ENCODE measurements around the gene LMBR1.
"Not testable (repeated sequence)": the region's sequence is repeated elsewhere in the genome, so short reads cannot be mapped to it uniquely, and the experiment has no call there.

LMBR1 gene

GRCh38 chr7:156752367-156753228 lies 140.4 kb downstream of the LMBR1 start:
- no peak for DNase-seq

- DNase-seq: no peak
These were observed 141.7 kb downstream of the LMBR1 start for GRCh38 chr7:156751319-156751718.

GRCh38 chr7:156747718-156748117 lies 145.3 kb downstream of the LMBR1 start:
- no peak for DNase-seq

- DNase-seq: no peak
These were observed 146.1 kb downstream of the LMBR1 start for GRCh38 chr7:156746891-156747290.

GRCh38 chr7:156739596-156739995 lies 153.4 kb downstream of the LMBR1 start:
- DNase-seq: no peak

- no peak for DNase-seq
These were observed 157.1 kb downstream of the LMBR1 start for GRCh38 chr7:156735851-156736250.

- no peak for DNase-seq
These were observed 159.3 kb downstream of the LMBR1 start for GRCh38 chr7:156733638-156734037.

- DNase-seq: no peak
These were observed 160.8 kb downstream of the LMBR1 start for GRCh38 chr7:156732091-156732625.

- DNase-seq: no peak
These were observed 161.3 kb downstream of the LMBR1 start for GRCh38 chr7:156731651-156732050.

- DNase-seq: no peak
These were observed 167.0 kb downstream of the LMBR1 start for GRCh38 chr7:156725936-156726335.

GRCh38 chr7:156725073-156725472 lies 167.9 kb downstream of the LMBR1 start:
- DNase-seq: no peak

- no peak for DNase-seq
These were observed 170.7 kb downstream of the LMBR1 start for GRCh38 chr7:156722043-156722826.

- no peak for DNase-seq
These were observed 189.1 kb downstream of the LMBR1 start for GRCh38 chr7:156703773-156704482.

- no peak for DNase-seq
These were observed 189.8 kb downstream of the LMBR1 start for GRCh38 chr7:156703209-156703608.

- no peak for DNase-seq
These were observed 190.6 kb downstream of the LMBR1 start for GRCh38 chr7:156702399-156702798.

GRCh38 chr7:156701787-156702186 lies 191.2 kb downstream of the LMBR1 start:
- not testable (repeated sequence) for DNase-seq

GRCh38 chr7:156698512-156698911 lies 194.5 kb downstream of the LMBR1 start:
- not testable (repeated sequence) for DNase-seq

- DNase-seq: not testable (repeated sequence)
These were observed 195.7 kb downstream of the LMBR1 start for GRCh38 chr7:156697283-156697682.

- DNase-seq: no peak
These were observed 199.4 kb downstream of the LMBR1 start for GRCh38 chr7:156693627-156694026.

- no peak for DNase-seq
These were observed 200.1 kb downstream of the LMBR1 start for GRCh38 chr7:156692849-156693248.

GRCh38 chr7:156691764-156692163 lies 201.2 kb downstream of the LMBR1 start:
- no peak for DNase-seq

- no peak for DNase-seq
These were observed 208.3 kb downstream of the LMBR1 start for GRCh38 chr7:156684661-156685060.

GRCh38 chr7:156684251-156684650 lies 208.7 kb downstream of the LMBR1 start:
- no peak for DNase-seq
